ENCODE results near the gene SYT2.
A peak's percentile ranks its signal among the peaks of the same experiment; 100 is the strongest.

Gene SYT2

GRCh38 chr1:202671399-202671798 lies 38.9 kb downstream of the SYT2 start:
- DNase-seq, result no peak

GRCh38 chr1:202665417-202665816 lies 44.8 kb downstream of the SYT2 start:
- no peak for DNase-seq

GRCh38 chr1:202664083-202664482 lies 46.2 kb downstream of the SYT2 start:
- DNase-seq, result no peak

GRCh38 chr1:202663131-202663530 lies 47.1 kb downstream of the SYT2 start:
- no peak for DNase-seq

- no peak for DNase-seq
Measured at GRCh38 chr1:202662081-202662480, 48.2 kb downstream of the SYT2 start.

GRCh38 chr1:202661136-202661845 lies 49.0 kb downstream of the SYT2 start:
- no peak for DNase-seq

- DNase-seq, result no peak
Measured at GRCh38 chr1:202659974-202660373, 50.3 kb downstream of the SYT2 start.

- no peak for DNase-seq
Measured at GRCh38 chr1:202659541-202659940, 50.7 kb downstream of the SYT2 start.

- no peak for DNase-seq
Measured at GRCh38 chr1:202658769-202659168, 51.5 kb downstream of the SYT2 start.

GRCh38 chr1:202658251-202658759 lies 51.9 kb downstream of the SYT2 start:
- DNase-seq, result no peak

GRCh38 chr1:202656951-202657646 lies 53.2 kb downstream of the SYT2 start:
- DNase-seq, result no peak

GRCh38 chr1:202656057-202656456 lies 54.2 kb downstream of the SYT2 start:
- no peak for DNase-seq

- DNase-seq, result no peak
Measured at GRCh38 chr1:202654079-202654478, 56.2 kb downstream of the SYT2 start.

GRCh38 chr1:202649553-202650392 lies 60.5 kb downstream of the SYT2 start:
- DNase-seq, result peak; percentile 84

GRCh38 chr1:202648605-202649226 lies 61.5 kb downstream of the SYT2 start:
- peak; percentile 18 for DNase-seq

- no peak for DNase-seq
Measured at GRCh38 chr1:202645097-202645476, 65.2 kb downstream of the SYT2 start.

GRCh38 chr1:202644219-202645096 lies 65.8 kb downstream of the SYT2 start:
- no peak for DNase-seq

- no peak for DNase-seq
Measured at GRCh38 chr1:202643397-202644218, 66.6 kb downstream of the SYT2 start.

- no peak for DNase-seq
Measured at GRCh38 chr1:202642619-202643291, 67.5 kb downstream of the SYT2 start.

GRCh38 chr1:202642212-202642611 lies 68.0 kb downstream of the SYT2 start:
- no peak for DNase-seq
